Left forelimb (tissue), 1 donor: Measurements from ENCODE around the gene SCML1.
"Not testable (repeated sequence)": the region's sequence is repeated elsewhere in the genome, so short reads cannot be mapped to it uniquely, and the experiment has no call there.

ENCODE experiments used
- DNase-seq: peaks from one replicate; pipeline ENCODE4 v3.0.0-alpha.2; 2018; ENCODE audit warnings: low spot score

Gene SCML1

GRCh38 chrX:17738737-17739535 is 1.6 kb downstream of the SCML1 start:
- DNase-seq, result no peak

GRCh38 chrX:17740137-17741122 is 3.1 kb downstream of the SCML1 start:
- no peak for DNase-seq

DNA sequence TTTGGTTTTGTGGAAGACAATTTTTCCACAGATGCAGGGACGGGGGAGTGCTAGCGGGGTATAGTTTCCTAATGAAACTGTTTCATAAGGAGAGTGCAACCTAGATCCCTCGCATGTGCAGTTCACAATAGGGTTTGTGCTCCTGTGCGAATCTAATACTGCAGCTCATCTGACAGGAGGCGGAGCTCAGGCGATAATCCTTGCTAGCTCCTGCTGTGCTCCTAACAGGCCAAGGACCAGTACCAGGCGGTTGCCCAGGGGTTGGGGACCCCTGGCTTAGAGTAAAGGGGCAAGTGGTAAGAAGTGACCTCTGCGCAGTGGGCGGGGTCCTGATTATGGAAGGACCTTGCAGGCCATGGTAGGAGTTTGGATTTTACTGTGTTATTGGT is 3.8 kb downstream of the SCML1 start:
- DNase-seq, result no peak

DNA sequence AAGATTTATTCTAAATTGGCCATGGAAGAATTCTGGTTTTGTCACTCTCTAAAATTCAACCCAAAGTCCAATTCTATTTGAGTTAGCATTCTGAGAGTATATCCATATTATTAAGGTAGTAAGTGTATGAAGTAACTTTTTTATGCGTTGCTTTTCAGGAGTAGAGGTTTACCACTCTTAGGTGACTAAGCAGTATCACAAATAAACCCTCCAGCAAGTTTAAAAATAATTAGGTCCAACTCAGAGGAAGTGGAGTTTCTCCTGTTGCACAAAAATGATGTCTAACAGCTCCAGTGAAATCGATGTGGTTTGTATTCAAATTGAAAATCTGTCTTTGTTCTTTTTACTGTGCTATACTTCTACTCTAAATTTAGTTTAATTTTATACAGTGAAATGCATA is 6.6 kb downstream of the SCML1 start:
- no peak for DNase-seq

DNA sequence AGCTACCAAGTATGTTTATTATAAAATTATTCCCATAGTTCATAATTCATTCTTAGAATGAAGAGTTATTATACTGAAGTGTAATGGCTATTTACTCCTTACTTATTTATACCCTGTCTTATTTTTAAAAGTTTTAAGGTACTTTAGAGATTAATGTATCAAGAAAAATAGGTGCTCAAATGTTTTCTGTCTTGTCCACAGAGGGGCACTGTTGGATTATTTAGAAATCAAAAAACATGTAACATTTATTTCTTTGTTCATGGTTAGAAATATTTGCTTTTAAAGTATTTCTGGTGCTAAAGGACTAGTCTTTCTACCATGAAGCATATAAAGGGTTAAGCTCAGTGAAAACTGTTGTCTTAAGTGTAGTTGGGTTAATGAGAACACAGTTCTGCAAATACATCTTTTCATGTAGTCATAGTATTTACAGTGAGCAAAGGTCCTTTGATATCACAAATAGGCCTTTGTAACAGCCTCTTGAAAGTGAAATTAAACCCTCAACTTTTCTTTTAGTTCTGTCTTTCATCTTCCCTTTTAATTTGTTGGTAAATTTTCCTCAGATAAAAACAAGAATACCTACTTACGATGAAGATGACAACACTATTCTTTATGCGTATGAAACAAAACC is 7.7 kb downstream of the SCML1 start:
- DNase-seq, result no peak

DNA sequence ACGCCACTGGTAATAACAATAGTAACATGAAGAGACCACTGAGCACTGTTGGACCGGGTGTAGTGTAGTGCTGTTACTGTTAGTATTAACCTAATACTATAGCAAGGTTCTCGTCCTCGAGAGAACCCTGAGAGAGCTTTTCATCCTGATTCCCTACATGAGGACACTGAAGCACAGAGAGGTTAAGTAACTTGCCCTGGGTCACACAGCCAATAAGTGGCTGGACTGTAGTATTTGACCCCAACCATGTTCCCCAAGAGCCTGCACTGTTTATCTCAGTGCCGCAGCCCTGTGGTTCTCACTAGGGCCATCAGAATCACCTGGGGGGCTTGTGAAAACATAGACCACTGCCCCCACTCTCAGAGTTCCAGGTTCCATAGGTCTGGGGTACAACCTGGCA is 10.4 kb downstream of the SCML1 start:
- no peak for DNase-seq

DNA sequence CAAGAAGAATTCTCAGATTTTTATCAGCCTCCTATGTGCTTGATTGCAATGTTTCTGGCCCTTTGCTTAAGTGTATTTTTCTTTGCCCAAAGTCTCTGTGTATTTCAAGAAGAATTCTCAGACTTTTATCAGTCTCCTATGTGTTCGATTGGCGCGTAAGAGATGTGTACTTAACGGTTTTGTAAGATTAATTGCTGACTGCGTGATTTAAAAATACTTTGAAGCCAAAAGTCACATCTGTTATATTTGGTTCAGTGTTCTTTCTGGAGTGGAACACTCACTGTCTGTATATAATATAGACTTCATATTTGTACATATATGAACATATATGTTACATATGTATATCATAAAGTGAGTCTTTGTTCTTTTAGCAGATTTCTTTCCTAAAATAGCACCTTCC is 11.4 kb downstream of the SCML1 start:
- DNase-seq, result no peak

DNA sequence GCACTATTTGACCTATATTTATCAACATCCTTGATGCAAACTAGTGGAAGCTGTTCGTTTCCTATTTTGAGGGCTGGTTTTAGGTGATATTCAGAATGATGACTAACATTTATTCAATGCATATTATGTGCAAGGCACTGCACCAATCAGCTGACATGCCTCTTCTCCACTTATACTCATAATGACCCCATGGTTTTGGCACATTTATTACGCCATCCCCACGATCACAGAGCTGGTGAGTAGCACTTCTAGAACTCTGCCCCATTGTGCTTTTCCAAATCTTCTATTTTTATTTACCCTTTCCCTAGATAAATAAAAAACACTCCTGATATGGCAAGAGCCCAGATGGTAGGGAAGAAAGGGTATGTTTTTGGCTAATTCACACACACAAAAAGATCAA is 13.1 kb downstream of the SCML1 start:
- no peak for DNase-seq

DNA sequence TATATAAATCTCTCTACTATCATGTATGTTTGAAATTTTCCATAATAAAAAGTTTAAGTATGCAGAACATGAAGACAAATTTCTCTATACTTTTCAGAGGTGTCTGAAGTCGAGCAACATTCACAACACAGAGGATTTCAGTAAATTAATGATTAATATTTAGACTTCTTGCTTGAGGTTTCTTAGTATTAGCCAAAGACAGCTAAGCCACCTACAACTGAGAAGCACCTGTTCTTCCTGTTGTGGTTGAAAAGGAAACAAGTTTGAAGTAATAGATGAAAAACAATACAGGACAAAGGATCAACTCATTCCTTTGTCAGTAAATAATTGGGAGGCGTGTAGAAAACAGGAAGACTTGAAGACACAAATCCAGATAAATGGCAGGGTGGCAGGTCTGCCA is 21.1 kb downstream of the SCML1 start:
- DNase-seq, result no peak

GRCh38 chrX:17759990-17760389 is 22.7 kb downstream of the SCML1 start:
- no peak for DNase-seq

DNA sequence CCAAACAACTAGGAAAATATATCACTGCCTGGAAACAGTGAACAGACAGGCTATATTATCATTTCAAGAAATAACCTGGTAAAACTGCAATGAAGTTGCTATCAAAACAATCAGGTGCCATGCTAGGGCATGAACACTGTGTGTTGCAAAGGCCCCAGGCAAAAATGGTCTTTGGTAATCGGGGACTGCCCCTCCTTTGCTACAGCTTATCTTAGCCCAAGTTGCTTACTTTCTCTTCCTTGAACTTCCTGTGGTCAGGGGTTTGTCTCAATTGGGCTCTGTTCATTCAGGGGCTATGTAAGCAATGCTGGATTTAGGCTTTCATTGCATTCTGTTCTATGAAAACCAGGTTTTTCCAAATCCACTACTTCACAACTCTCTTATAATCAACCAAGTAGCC is 30.4 kb downstream of the SCML1 start:
- DNase-seq, result no peak

- no peak for DNase-seq
These were observed 31.7 kb downstream of the SCML1 start for GRCh38 chrX:17768997-17769396.

DNA sequence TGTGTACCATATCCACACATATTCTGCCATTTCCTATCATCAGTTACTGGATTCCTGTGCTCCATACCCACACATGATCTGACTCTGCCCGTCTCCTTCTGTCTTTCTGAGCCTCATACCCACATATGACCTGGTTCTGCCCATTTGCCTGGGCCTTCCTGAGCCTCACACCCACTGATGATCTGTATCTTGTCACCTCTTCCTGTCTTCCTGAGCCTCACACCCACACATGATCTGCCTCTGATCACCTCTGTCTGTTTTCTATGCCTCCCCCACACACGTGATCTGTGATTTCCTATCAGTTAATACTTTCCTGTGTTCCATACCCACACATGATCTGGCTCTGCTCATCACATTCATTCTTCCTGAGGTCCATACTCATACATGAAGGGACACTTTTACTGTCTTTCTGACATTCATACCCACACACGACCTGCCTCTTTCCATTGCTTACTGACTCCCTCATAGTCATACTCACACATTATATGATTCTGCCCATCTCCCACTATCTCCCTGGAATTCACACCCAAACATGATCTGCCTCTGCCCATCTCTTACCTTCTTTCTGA is 32.5 kb downstream of the SCML1 start:
- DNase-seq, result no peak

GRCh38 chrX:17773221-17773876 is 36.1 kb downstream of the SCML1 start:
- DNase-seq, result no peak

- DNase-seq, result no peak
These were observed 36.8 kb downstream of the SCML1 start for GRCh38 chrX:17774053-17774452.

DNA sequence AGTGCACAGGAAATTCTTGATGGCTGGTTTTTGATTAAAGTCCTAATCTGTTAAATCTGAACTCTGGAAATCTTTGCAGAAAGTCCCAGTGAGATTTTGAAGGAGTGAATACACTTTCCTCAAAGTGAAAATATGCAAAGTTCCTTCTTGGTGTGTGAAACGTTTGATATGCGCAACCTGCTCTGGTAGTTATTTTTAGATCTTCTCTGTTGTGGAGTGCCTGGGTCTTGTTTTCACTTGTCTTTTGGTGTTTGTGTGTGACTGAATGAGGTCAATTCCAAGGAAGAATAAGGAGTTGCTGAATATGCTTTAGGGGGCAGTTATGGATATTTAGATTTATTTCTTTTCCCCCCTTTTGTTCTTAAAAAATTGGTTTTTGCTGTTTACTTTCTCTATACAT is 41.7 kb downstream of the SCML1 start:
- DNase-seq, result no peak

- no peak for DNase-seq
These were observed 42.1 kb downstream of the SCML1 start for GRCh38 chrX:17779434-17779833.

DNA sequence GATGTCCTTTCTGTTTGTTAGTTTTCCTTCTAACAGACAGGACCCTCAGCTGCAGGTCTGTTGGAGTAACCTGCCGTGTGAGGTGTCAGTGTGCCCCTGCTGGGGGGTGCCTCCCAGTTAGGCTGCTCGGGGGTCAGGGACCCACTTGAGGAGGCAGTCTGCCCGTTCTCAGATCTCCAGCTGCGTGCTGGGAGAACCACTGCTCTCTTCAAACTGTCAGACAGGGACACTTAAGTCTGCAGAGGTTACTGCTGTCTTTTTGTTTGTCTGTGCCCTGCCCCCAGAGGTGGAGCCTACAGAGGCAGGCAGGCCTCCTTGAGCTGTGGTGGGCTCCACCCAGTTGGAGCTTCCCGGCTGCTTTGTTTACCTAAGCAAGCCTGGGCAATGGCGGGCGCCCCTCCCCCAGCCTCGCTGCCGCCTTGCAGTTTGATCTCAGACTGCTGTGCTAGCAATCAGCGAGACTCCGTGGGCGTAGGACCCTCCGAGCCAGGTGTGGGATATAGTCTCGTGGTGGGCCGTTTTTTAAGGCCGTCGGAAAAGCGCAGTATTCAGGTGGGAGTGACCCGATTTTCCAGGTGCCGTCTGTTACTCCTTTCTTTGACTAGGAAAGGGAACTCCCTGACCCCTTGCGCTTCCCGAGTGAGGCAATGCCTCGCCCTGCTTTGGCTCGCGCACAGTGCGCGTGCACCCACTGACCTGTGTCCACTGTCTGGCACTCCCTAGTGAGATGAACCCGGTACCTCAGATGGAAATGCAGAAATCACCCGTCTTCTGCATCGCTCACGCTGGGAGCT is 49.5 kb downstream of the SCML1 start:
- not testable (repeated sequence) for DNase-seq

DNA sequence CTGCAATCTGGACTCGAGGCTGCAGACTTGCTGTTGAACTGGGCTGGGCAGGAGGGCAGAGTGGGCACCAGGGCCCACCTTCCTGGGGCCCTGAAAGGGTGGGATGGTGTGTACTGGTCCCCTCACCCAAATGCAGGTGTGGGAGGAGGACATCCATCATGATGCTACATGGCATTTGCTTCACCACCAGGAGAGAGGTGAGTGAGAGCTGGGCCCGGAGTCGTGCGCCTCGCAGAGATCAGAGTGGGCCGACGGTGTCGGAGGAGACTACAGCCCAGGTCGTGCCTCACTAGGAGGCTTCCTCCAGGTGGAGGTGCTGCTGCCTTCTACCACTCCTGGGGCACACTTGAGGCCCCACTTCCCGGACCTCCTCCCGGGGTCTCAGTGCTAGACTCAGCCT is 50.3 kb downstream of the SCML1 start:
- DNase-seq, result no peak

DNA sequence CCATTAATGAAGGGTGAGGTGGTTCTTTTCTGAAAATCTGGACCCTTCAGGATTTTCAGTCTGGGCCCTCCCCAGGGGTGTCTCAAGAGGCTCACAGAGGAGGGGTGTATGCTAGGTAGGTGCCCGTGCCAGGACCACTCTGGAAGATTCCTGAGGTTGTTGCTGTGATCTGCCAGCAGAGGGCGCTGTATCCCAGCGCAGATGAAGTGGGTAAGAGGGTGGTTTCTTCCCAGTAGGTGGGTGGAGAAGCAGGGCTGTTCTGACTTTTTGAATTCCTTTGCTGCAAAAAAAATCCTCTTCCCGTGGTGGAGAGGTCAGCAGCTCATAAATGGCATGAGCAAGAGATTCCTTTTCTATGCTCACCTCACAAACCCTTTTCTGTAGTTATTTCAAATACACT is 51.1 kb downstream of the SCML1 start:
- no peak for DNase-seq

DNA sequence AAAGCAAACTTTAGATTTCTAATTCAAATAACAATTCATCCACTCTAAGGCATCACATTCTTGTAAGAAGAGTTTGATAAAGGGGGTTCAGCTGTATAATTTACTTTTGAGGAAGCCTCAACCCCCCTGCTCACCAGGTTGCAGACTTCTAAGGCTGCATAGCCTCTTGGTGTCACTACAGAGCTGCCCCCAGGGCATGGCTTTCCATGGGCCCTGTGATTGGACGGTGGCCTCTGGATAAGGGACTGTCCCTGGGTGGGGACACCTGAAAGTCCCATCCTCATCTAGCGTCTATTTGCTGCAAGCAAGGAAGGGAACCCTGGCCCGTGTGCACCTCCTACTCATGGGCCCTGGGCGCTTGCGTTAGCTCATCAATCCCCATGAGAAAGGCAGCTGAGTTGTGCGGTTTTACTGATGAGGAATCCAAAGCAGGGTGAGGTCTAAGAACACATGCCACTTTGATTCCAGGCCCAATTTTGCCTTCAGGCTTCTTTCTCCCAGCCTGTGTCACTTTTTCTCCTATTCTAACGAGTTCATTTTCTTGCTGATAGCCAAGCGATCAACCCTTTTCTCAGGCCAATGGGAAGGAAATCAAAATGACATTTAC is 51.8 kb downstream of the SCML1 start:
- no peak for DNase-seq
